GM19463 (cell line): ENCODE measurements around the gene IFFO2.

Experiments
- ATAC-seq: cut with Tn5 transposase; IDR thresholded peaks from one replicate; pipeline ENCODE4 v1.9.1; 2021; ENCODE audit warnings: mild to moderate bottlenecking, moderate library complexity; ENCODE audit not compliant: unreplicated experiment

Gene IFFO2

GRCh38 chr1:18956193-18957135, at the start of gene IFFO2:
Gene IFFO2 (minus strand): TSS chr1:18956676. CDS start chr1:18956332, 344 bp downstream.
- peak; percentile 61 for ATAC-seq

GRCh38 chr1:19006000-19006399, 49.5 kb upstream of the IFFO2 start:
- ATAC-seq, result no peak

- no peak for ATAC-seq
These were observed 47.2 kb upstream of the IFFO2 start for GRCh38 chr1:19003371-19004290.

GRCh38 chr1:19000065-19000464, 43.6 kb upstream of the IFFO2 start:
- ATAC-seq, result no peak

- ATAC-seq, result no peak
These were observed 42.9 kb upstream of the IFFO2 start for GRCh38 chr1:18999359-18999758.

- no peak for ATAC-seq
These were observed 41.7 kb upstream of the IFFO2 start for GRCh38 chr1:18998016-18998724.

GRCh38 chr1:18997508-18997907, 41.0 kb upstream of the IFFO2 start:
- ATAC-seq, result no peak

GRCh38 chr1:18996548-18997177, 40.2 kb upstream of the IFFO2 start:
- no peak for ATAC-seq

GRCh38 chr1:18994381-18994780, 37.9 kb upstream of the IFFO2 start:
- no peak for ATAC-seq

GRCh38 chr1:18992646-18993045, 36.2 kb upstream of the IFFO2 start:
- ATAC-seq, result no peak

- ATAC-seq, result no peak
These were observed 35.1 kb upstream of the IFFO2 start for GRCh38 chr1:18991585-18991984.

GRCh38 chr1:18989896-18990295, 33.4 kb upstream of the IFFO2 start:
- no peak for ATAC-seq

- no peak for ATAC-seq
These were observed 32.8 kb upstream of the IFFO2 start for GRCh38 chr1:18989176-18989799.

GRCh38 chr1:18981242-18981641, 24.8 kb upstream of the IFFO2 start:
- ATAC-seq, result no peak

GRCh38 chr1:18978706-18979105, 22.2 kb upstream of the IFFO2 start:
- ATAC-seq, result no peak

GRCh38 chr1:18977428-18977827, 21.0 kb upstream of the IFFO2 start:
- ATAC-seq, result no peak

GRCh38 chr1:18976096-18976495, 19.6 kb upstream of the IFFO2 start:
- ATAC-seq, result no peak

- no peak for ATAC-seq
These were observed 18.1 kb upstream of the IFFO2 start for GRCh38 chr1:18974606-18975005.

- ATAC-seq, result no peak
These were observed 17.5 kb upstream of the IFFO2 start for GRCh38 chr1:18974005-18974404.

- ATAC-seq, result no peak
These were observed 17.0 kb upstream of the IFFO2 start for GRCh38 chr1:18973446-18973955.
